Measurements from ENCODE around the gene OSBPL6.

The OSBPL6 gene

DNA sequence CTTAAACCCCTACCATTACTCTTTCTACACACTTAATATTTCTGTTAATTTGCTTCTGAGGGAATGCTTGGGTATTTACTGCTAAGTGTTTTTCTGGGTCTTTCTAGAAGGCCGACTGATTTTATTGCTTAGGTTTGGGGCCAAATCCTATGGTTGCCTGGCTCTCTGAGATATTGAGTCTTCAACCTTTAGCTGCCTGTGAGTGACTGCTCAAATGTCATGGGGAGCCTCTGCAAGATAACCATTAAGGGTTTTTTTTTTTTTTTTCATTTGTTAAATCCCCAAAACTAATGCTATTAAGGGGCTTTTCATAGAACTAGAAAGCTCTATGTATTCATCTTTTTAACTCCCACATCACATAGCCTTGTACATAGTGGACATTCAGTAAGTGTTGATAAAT is 5.0 kb downstream of the OSBPL6 start:
- no peak for DNase-seq

- DNase-seq: no peak
Measured at GRCh38 chr2:178200331-178200730, 6.0 kb downstream of the OSBPL6 start.

GRCh38 chr2:178202927-178203326 is 8.6 kb downstream of the OSBPL6 start:
- no peak for DNase-seq

- DNase-seq: no peak
Measured at GRCh38 chr2:178204977-178205376, 10.7 kb downstream of the OSBPL6 start.

DNA sequence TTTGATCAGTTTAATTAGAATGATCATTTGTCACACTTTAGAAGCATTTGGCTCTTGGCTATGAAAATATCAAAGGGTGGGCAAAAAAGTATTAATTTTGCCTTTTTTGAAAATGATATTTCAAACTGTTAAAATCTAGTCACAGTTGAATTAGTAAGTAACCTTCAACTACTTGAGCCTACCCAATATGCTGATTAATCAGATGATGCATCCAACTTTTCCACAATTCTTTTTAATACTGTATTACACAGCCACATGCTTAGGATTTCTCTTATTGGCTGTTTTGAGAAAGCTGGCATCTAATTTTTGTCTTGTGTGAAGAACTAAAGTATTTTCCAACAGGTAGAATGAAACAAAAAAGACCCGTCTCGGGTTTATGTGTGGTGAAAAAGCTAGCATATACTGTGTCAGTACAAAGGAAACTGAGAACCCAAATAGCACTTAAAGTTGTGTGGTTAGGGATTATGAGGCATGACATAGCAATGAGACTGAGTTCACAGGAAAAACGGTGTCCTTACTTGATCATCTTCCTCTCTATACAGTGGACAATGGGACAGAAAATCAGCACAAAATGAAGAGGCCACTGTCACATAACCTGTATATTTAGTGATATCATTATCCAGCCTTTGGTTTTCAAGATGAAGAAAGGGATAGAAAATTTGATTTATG is 11.7 kb downstream of the OSBPL6 start:
- DNase-seq: no peak

DNA sequence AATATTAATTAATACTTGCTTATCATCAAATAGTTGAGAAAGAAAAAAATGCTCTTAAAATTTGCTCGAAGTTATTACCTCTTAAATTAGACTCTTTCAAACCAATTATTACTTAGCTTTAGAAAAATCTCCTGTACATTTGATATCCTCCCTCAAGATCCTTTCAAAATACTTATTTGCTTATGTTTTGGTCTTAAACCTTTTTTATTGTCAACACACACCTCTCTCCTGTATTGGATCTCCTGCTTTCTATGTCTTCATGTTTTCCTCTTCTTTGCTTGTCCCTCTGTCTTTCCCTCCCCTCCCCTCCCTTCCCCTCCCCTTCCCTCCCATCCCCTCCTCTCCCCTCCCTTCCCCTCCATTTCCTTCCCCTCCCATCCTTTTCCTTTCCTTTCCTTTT is 14.0 kb downstream of the OSBPL6 start:
- no peak for DNase-seq

DNA sequence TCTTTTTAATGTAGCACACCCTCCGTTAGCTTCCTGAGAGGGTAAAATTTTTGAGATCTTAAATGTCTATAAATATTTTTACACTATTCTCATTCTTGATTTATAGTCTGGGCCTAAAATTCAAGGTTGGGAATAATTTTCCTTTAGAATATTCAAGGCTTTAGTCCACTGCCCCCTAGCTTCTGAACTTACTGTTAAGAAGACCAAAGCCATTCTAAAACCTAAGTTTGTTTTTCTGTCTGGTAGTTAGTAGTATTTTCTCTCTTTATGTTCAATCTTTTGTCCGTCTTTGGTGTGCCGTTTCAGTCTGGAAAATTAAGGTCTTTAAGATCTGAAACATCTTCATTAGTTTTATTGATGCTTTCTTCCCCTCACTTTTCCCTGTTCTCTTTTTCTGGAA is 14.5 kb downstream of the OSBPL6 start:
- DNase-seq: no peak

DNA sequence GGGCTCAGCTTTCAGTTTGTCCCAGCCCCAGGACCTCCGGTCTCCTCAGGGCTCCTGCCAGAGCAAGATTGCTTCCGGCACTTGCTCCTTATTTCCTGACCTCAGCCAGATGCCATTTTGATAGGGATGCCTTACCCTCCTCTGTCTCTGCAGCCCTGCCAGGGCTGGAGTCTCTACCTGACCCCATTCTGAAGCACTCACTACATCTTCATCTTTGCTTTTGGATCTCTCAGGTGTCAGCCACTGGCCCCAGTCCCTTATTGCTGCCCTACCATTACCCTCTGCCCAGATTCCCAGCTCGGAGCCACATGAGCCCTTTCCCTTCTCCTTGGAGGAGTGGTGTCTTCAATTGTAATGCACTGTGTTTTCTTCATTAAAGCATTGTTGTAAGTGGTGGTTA is 17.1 kb downstream of the OSBPL6 start:
- no peak for DNase-seq

GRCh38 chr2:178211943-178212342 is 17.6 kb downstream of the OSBPL6 start:
- DNase-seq: no peak

DNA sequence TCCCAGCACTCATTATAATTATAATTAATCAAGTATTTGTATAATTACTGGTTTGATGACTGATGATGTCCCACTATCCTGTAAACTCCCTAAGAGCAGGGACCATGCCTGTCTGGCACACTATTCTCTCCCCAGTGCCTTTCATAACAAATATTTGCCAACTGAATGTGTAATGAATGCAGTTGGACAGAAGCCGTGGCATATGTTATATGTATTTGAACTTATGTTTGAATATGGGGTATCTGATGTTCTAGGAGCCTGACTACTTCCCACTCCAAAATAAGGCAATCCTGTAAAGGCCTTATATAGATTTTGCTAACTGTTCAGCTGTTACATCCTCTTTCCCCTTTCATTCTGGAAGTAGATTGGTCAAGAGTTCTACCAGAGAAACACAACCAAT is 19.7 kb downstream of the OSBPL6 start:
- DNase-seq: no peak

DNA sequence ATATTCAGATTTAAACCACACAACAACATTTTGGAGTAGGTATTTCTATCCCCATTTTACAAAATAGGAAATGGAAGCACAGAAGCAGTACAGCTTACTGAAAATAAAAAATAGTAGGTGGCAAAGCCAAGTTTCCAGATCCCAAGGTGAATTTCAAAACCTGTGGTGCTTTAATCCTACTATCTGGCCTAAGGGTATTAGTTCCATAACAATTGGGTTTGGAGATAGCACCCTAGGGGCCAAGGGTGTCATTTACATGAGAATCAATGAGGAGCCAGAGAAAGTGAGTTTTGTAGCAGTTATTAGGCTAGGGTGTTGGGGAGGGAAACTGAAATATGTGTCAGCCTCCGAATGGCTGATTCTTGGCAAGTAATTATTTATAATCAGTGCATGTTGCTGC is 24.9 kb downstream of the OSBPL6 start:
- DNase-seq: no peak

- DNase-seq: no peak
Measured at GRCh38 chr2:178220814-178221213, 26.5 kb downstream of the OSBPL6 start.

DNA sequence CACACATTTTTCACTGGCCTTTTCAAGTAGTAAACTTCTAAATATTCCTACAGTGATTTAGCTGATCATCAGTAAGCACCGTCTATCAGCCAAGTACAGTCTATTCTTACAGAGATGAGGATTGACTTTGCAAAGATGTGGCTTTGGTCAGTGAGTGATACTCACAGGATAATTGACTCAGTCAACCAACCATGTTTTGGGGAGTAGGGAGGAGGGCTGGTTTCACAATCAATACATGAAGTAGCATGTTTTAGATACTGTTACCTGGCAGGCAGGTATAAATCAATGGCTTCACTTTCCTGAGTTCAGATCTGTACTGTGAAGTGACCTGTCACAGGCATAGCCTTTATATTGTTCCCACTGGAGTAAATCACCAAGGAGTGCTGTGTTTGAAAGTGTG is 27.2 kb downstream of the OSBPL6 start:
- no peak for DNase-seq

GRCh38 chr2:178223806-178224205 is 29.5 kb downstream of the OSBPL6 start:
- DNase-seq: no peak

DNA sequence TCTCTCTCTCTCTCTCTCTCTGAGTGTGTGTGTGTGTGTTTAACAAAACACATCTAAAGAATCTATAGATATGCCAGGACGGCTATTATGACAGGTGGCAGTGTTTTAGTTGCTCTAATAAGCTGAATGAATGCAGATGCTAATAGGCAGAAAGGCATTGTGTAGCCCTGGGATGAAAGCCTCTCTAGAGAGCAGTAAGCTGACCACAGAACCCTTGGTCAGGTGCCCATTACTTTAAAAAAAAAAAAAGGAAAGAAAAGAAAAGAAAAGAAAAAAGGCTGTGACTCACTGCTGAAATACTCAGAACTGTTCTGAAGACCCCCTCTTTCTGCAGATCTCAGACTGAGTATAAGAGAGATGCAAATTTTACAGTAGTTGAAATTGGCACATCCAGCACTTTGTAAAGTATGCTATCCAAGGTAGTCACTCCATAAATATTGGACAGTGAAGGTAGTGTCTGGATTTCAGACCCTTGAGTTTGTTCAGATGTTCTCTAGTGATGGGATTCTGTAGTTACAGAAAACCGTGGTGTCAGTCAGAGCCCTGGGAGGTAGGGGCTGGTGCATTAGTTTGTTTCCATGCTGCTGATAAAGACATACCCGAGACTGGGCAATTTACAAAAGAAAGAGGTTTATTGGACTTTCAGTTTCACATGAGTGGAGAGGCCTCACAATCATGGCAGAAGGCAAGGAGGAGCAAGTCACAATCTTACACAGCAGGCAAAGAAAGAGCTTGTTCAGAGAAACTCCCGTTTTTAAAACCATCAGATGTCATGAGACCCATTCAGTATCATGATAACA is 30.9 kb downstream of the OSBPL6 start:
- no peak for DNase-seq

DNA sequence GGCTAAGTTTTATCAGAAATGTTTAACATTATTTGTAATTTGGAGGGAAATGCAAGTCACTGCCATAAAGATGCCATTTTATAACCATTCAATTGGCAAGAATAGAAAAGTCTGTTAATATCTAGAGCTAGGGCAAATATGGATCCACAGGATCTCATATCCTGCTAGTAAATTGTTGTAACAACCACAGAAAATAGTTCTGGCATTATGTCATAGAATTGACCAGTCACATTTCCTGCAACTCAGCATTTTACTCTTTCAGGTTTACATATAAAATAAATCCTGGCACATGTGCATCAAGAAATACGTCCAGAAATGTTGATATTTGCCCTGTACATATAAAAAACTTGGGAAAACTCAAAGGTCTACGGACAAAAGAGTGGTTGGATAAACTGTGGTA is 32.9 kb downstream of the OSBPL6 start:
- DNase-seq: no peak

GRCh38 chr2:178229927-178230326 is 35.6 kb downstream of the OSBPL6 start:
- DNase-seq: no peak

DNA sequence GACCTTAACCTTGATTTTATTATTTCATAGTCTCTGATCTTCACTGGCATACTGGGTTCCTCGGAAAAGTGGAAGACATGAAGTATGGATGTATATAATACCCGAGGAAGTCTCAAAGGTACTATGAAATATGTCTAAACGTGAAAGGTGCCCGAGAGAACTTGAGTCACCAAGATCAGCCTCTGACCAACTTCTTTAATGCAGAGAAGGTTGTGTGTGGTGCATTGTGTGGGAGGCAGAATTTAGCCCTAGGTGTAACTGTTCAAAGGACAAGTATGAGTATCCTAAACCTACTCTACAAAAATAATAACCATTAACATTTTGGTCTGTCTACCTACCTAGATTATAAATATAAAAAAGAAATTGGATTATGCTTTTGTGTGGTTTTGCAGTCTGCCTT is 36.1 kb downstream of the OSBPL6 start:
- no peak for DNase-seq

DNA sequence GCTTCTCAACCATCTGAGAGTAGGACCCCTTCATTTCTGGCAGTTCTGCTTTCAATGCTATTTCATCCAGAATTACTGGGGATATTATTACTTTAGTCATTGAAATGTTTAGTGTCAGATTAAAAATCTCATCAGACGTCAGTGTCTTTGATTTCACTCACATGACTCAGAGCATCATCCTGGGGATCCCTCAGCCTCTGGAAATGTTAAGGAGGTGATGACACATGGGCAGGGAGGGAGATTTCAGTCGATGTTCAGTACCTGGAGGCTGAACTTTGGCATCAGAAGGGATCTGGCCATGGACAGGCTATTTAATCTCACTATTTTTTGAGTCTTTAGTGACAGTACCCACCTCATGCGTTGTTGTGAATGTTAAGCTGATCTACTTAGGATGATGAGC is 39.1 kb downstream of the OSBPL6 start:
- no peak for DNase-seq

DNA sequence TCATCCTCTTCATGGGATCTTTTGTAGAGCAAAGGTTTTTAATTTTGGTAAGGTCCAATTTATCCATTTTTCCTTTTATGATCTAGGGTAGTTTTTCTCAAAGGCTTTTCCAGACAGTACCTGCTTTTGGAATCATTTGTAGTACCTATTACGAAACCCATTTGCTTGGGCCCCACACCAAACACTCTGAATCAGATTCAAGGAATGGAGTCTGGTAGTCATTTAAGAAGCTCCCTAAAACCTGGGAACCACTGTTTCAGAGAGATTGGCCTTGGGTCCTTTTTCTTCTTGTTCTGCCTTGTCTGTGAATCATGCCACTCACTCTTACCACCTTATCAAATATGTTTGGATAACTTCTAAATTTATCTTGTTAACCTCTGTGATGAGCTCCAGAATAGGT is 40.3 kb downstream of the OSBPL6 start:
- no peak for DNase-seq

DNA sequence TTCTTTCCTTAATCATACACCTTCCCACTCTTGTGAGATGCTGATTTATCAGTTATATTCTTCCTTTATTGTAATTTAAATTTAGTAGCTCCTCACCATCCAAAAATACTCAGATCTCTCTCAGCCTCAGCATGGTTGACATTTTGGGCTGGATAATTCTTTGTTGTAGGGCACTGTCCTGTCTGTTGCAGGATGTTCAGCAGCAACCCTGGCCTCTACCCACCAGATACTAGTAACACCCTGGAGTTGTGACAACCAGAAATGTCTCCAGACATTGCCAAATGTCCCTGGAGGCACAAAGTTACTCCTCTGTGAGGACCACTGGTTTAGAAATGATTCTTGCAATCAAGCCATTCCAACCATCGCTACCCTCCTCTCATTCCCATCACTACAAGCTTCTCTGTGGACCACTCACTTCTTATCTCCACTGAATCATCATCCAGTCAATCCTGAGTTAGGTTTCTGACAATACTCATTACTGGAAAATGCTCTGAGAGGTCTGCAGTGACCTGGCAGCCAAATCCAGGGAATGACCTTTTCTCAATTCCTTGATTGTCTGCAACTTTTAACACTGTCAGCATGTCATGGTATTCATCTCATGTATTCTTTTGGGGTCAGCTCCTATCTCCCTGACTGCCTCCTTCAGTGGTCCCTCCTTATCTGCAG is 43.3 kb downstream of the OSBPL6 start:
- no peak for DNase-seq

DNA sequence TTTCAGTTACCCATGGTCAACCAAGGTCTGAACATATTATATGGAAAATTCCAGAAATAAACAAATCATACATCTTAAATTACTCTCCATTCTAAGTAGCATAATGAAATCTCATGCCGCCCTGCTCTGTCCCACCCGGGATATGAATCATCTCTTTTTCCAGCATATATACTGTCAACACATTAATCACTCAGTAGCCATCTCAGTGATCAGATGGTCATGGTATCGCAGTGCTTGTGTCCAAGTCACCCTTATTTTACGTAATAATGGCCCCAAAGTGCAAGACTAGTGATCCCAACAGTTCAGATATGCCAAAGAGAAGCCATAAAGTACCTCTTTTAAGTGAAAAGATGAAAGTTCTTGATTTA is 43.8 kb downstream of the OSBPL6 start:
- no peak for DNase-seq

GRCh38 chr2:178238750-178239149 is 44.4 kb downstream of the OSBPL6 start:
- DNase-seq: no peak

DNA sequence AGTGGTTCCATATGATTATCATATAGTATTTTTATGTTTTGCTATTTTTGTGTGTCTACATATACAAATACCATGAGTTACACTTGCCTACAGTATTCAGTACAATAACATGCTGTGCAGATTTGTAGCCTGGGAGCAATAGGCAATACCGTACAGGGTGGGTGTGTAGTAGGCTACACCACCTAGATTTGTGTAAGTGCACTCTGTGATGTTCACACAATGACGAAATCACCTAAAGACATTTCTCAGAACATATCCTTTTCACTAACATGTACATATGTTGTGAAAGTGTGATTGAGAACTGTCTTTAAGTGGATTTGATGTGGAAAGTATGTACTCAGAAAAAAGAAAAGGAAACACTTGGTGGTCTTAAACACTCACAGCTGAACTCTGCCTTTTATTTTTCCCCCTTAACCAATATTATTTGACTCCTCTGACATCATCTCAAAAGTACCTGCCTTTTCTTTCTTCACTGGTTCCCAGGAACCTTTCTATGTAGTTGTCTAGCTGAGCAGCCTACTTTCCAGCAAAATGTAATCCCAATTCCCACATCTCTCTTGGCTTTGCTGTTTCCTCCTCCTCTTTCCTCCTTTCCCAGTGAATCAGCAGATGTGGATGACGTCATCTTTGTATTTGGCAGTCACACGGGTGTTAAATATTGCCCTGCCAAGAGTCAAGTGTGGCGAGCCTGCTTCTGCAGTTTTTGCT is 47.7 kb downstream of the OSBPL6 start:
- DNase-seq: no peak
